ENCODE data around the gene LZTS3. TPM values are rescaled to one million over a fixed set of nuclear protein-coding genes. Genes with fewer than 3 reads are reported as not detected.
"Not testable (repeated sequence)": the region's sequence is repeated elsewhere in the genome, so short reads cannot be mapped to it uniquely, and the experiment has no call there.

LZTS3 gene
- polyA plus RNA-seq (ENCODE audit: insufficient read length), result 13.7 TPM
- long read RNA-seq, donor 1, full-length matches to known transcripts, result 3 of 3 reads
- long read RNA-seq, donor 1, partial matches to known transcripts, result 0 of 3 reads
- long read RNA-seq, donor 1, other reads (novel, unspliced or antisense), result 0 of 3 reads
- long read RNA-seq, donor 2, full-length matches to known transcripts, result 3 of 3 reads
- long read RNA-seq, donor 2, partial matches to known transcripts, result 0 of 3 reads
- long read RNA-seq, donor 2, other reads (novel, unspliced or antisense), result 0 of 3 reads
- long read RNA-seq, donor 3, full-length matches to known transcripts, result 1 of 1 reads
- long read RNA-seq, donor 3, partial matches to known transcripts, result 0 of 1 reads
- long read RNA-seq, donor 3, other reads (novel, unspliced or antisense), result 0 of 1 reads
- long read RNA-seq, donor 4, result 0 reads
- long read RNA-seq, donor 5, full-length matches to known transcripts, result 7 of 7 reads
- long read RNA-seq, donor 5, partial matches to known transcripts, result 0 of 7 reads
- long read RNA-seq, donor 5, other reads (novel, unspliced or antisense), result 0 of 7 reads
- long read RNA-seq, donor 6, full-length matches to known transcripts, result 2 of 2 reads
- long read RNA-seq, donor 6, partial matches to known transcripts, result 0 of 2 reads
- long read RNA-seq, donor 6, other reads (novel, unspliced or antisense), result 0 of 2 reads
- long read RNA-seq, donor 7, full-length matches to known transcripts, result 2 of 2 reads
- long read RNA-seq, donor 7, partial matches to known transcripts, result 0 of 2 reads
- long read RNA-seq, donor 7, other reads (novel, unspliced or antisense), result 0 of 2 reads
- long read RNA-seq, donor 8, result 0 reads

- DNase-seq, result peak; percentile 67
Measured at GRCh38 chr20:3172933-3173609, at the start of gene LZTS3. LZTS3 (minus strand) TSS chr20:3173549; CDS start chr20:3167163, 6,386 bp downstream.

- DNase-seq, result no peak
Measured at GRCh38 chr20:3221398-3222226, 48.3 kb upstream of the LZTS3 start.

GRCh38 chr20:3218307-3218988, 45.1 kb upstream of the LZTS3 start:
- DNase-seq, result no peak

GRCh38 chr20:3215359-3215917, 42.1 kb upstream of the LZTS3 start:
- not testable (repeated sequence) for DNase-seq

GRCh38 chr20:3213226-3213625, 39.9 kb upstream of the LZTS3 start:
- no peak for DNase-seq

- DNase-seq, result no peak
Measured at GRCh38 chr20:3210346-3210745, 37.0 kb upstream of the LZTS3 start.

- DNase-seq, result no peak
Measured at GRCh38 chr20:3209946-3210317, 36.6 kb upstream of the LZTS3 start.

GRCh38 chr20:3209257-3209945, 36.1 kb upstream of the LZTS3 start, which contains the start of gene ITPA:
ITPA (plus strand) TSS chr20:3209498; CDS start chr20:3209552, 54 bp downstream.
- DNase-seq, result peak; percentile 49

GRCh38 chr20:3208786-3209256, 35.5 kb upstream of the LZTS3 start:
- no peak for DNase-seq

GRCh38 chr20:3204124-3204794, 30.9 kb upstream of the LZTS3 start, which contains the start of gene DDRGK1:
DDRGK1 (minus strand) TSS chr20:3204682; CDS start chr20:3204627, 55 bp downstream.
- peak; percentile 88 for DNase-seq

- DNase-seq, result no peak
Measured at GRCh38 chr20:3203315-3204123, 30.2 kb upstream of the LZTS3 start.

- no peak for DNase-seq
Measured at GRCh38 chr20:3202965-3203314, 29.6 kb upstream of the LZTS3 start.

- no peak for DNase-seq
Measured at GRCh38 chr20:3199976-3200755, 26.8 kb upstream of the LZTS3 start.

- no peak for DNase-seq
Measured at GRCh38 chr20:3199206-3199605, 25.9 kb upstream of the LZTS3 start.

GRCh38 chr20:3195590-3196237, 22.4 kb upstream of the LZTS3 start:
- no peak for DNase-seq

GRCh38 chr20:3194617-3195280, 21.4 kb upstream of the LZTS3 start:
- no peak for DNase-seq
